HTR-8/SVneo (cell line): Measurements from ENCODE around the gene MPHOSPH9.

ENCODE experiments used
- DNase-seq: peaks from one replicate; pipeline ENCODE4 v3.0.0; 2011; ENCODE audit warnings: low spot score, mixed read lengths; ENCODE audit not compliant: insufficient read length
- FAIRE-seq: peaks from 2 replicates; lab custom pipeline; 2011; peaks lifted over from hg19 to GRCh38; lab: Jason Lieb, UNC

MPHOSPH9 gene

GRCh38 chr12:123134271-123134671 lies 98.7 kb downstream of the MPHOSPH9 start:
- DNase-seq (no peak), FAIRE-seq (no peak)

DNA sequence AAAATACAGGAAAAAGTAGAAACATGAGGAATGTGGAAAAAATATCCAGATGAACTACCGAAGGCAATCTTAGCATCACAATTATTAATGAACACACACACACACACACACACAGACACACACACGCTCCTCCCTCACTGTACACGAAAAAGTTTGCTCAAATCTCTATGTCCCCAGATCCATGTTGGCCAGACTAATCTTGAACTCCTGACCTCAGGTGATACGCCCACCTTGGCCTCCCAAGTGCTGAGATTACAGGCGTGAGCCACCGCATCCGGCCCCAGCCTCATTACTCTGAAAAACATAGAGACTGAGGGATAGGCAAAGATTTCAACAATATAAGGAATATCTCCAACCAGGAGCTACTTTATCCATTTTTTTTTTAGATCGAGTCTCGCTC lies 99.2 kb downstream of the MPHOSPH9 start:
- FAIRE-seq (no peak), DNase-seq (no peak)

DNA sequence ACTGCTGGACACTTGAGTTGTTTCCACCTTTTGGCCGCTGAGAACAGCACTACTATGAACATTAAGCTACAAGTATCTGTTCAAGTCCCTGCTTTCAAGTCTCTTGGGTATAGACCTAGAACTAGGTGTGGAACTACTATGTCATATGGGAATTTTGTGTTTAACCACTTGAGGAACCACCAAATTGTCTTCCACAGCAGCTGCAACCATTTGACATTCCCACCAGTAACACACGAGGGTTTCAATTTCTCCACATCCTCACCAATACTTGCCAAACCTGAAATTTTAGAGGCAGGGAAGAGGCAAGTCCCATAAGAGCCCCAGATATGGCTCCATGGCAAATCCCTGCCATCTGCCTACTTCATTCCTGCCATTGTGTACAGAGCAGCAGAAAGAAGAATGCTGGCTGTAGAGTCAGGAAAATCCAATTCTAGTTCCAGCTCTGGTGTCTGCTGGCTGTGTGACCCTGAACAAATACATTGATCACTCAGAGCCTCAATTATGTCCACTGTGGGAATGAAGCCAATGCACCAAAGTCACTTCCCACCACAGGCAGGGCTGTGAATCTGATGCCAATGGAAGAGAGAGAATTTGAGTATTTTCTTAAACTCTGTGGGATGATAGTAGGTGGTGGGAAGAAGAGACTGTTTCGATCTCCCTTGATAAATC lies 99.9 kb downstream of the MPHOSPH9 start:
- FAIRE-seq = no peak
- no peak for DNase-seq

- DNase-seq (no peak), FAIRE-seq (no peak)
These were observed 101.0 kb downstream of the MPHOSPH9 start for GRCh38 chr12:123131879-123132402.

DNA sequence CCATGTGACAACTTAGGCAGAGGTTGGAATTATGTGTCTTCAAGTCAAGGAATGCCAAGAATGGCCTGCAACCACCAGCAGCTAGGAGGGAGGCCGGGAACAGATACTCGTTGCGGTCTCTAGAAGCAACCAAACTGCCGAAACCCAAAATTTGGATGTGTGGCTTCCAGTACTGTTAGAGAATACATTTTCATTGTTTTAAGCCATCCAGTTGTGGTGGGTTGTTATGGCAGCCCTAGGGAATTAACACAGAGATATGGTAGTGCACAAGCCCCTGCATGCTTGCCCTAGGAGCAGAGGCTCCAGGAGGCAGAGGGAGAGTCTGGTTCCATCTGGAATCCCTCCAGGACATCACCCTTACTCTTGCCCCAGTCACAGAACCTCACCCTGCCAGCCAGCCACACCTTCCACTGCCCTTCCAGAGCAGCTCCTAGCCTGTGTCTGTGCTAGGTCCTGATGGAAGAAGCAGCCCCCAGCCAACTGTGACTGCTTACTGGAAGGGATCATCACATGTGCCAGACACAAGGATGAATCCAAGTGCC lies 101.6 kb downstream of the MPHOSPH9 start:
- FAIRE-seq = no peak
- DNase-seq = no peak

GRCh38 chr12:123129621-123130020 lies 103.3 kb downstream of the MPHOSPH9 start:
- FAIRE-seq = no peak

GRCh38 chr12:123127182-123127495 lies 105.8 kb downstream of the MPHOSPH9 start:
- DNase-seq (no peak), FAIRE-seq (no peak)

More at GRCh38 chr12:123129621-123130020, 103.3 kb downstream of the MPHOSPH9 start:
- DNase-seq = no peak

DNA sequence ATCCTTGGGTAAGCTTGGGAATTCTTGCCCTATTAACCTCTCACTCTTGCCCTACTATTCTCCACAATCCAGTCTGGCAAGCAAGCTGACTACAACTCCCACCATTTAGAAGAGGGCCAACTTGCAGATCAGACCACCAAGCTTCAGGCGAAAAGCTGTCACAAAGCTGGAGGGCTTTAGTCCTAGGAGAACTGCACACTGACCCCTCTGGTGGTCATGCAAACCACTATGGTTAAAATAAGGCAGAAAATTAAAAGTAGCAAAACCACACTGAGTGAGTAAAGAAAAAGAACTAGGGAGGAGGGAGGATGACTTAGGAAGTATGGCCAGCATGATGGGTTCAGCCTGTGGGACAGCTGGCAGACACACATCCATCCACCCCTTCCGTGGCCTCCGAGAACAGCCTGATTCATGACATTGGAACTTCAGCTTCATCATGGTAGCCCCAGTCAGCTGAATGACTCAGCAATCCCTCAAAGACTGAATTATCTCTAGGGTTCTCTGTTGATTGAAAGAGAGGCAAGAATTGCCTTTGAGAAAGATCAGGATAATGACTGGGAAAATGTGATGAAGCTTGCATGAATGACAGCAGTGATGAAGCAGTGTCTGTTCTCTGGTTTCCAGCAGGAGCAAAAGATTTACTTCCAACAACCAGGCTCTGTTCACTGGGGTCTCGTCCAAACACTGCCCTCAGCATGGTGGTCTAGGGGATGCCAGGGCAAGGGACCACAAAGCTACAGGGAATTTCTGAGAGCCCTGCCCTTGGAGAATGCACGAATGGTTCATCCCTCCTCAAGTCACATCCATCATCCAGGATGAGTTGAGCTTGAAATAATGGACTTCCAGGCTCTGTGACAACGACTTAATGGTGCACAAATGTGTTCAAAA lies 106.4 kb downstream of the MPHOSPH9 start:
- peak; percentile 87 for FAIRE-seq
- DNase-seq = peak; percentile 95

DNA sequence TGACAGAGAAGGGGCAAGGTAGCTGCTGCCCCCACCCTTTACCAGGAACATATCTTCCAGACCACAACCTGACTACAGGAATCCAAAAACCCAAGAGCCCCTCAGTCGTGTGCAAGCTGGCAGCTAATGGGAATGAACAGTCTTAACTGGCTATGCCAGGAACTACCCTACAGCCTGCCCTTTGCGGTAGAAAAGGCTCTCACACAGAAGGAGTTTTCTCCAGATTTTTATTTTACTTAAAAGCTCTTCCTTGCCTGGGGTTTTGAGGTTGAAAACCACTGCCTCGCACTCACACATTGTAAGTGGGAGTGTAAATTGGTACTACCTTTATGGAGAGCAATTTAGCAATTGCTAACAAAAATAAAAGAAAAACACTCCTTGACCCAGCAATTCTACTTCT lies 110.3 kb downstream of the MPHOSPH9 start:
- no peak for FAIRE-seq
- no peak for DNase-seq

- DNase-seq = no peak
- FAIRE-seq = no peak
These were observed 111.3 kb downstream of the MPHOSPH9 start for GRCh38 chr12:123121670-123122069.

DNA sequence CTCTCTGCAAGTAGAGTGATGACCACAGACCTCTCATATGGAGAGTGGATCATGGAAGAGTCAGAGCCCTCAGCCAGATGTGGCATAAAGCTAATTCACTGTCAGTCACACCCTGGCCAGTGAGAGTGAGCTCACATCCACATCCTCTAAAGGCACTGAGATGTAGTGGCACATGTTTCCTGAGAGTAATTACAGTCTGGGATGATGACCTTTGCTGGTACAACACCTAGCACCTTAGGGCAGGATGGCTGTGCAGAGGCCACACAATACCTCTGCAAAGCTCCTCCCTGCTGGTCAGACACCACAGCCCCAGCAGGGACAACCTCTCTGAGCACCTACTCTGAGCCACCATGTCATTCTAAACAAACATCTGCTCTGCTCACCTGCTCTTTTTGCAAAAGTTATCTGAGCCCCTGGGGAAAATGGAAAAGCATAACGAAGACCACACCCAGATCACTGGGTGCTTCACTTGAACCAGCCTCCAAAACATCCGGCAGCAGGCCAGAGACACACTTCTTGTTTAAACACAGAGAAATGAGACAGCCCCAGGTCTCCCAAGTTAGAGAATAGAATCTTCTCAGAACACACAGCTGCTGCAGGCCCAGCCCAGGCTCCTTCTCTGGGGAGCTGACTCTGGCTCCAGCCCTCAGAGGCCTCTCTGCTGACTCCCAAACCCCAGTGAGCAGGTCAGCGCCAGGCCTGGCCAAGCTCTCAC lies 112.3 kb downstream of the MPHOSPH9 start:
- FAIRE-seq (no peak), DNase-seq (no peak)

GRCh38 chr12:123119808-123120207 lies 113.1 kb downstream of the MPHOSPH9 start:
- FAIRE-seq = no peak

GRCh38 chr12:123118497-123118896 lies 114.4 kb downstream of the MPHOSPH9 start:
- no peak for DNase-seq
- no peak for FAIRE-seq

More at GRCh38 chr12:123119808-123120207, 113.1 kb downstream of the MPHOSPH9 start:
- DNase-seq = no peak

DNA sequence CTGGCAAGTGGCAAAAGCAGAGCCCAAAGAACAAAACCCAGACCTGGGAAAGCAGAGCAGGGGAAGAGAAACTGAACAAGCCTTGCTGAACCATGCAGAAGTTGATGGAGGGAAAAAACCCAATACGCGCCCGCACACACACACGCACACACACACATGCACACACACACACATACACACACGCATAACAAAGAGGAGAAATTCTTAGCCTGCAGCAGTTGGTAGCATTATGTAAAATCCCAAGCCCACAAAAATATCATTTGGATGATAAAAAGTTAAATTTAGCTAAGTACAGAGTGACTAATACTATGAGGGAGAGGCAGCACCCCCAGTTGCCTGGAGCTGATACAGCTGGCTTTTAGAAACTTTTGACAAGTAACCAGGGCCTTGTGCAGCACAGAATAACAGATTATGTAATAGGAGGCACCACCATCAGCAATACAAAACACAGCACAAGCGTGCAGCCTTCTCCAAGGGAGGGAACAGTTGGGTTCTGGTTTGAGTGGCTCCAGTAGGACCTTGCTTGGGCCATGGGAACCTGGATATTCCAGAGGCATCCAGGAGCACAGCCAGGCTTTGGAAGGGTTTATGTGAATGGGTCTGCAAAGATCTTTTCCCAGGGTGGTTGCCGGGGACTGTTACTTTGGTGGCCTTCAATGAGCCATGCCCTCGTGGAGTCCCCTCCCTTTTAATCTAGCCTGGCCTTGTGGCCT lies 117.4 kb downstream of the MPHOSPH9 start:
- DNase-seq (no peak), FAIRE-seq (no peak)

- DNase-seq (no peak), FAIRE-seq (no peak)
These were observed 118.4 kb downstream of the MPHOSPH9 start for GRCh38 chr12:123114304-123115083.

- FAIRE-seq (no peak), DNase-seq (no peak)
These were observed 119.9 kb downstream of the MPHOSPH9 start for GRCh38 chr12:123113026-123113425.

GRCh38 chr12:123111498-123112165 lies 121.3 kb downstream of the MPHOSPH9 start:
- no peak for FAIRE-seq
- DNase-seq = no peak

- FAIRE-seq = no peak
- no peak for DNase-seq
These were observed 123.6 kb downstream of the MPHOSPH9 start for GRCh38 chr12:123109319-123109772.
